GM21423 (cell line): ENCODE data around the gene ZBP1.

Experiments used
- ATAC-seq: cut with Tn5 transposase; IDR thresholded peaks from one replicate; pipeline ENCODE4 v1.9.1; 2021; ENCODE audit warnings: mild to moderate bottlenecking, moderate library complexity; ENCODE audit not compliant: unreplicated experiment

The ZBP1 gene

GRCh38 chr20:57576617-57577550 lies 43.3 kb downstream of the ZBP1 start:
- ATAC-seq: no peak

- ATAC-seq: no peak
These were observed 44.2 kb downstream of the ZBP1 start for GRCh38 chr20:57576002-57576401.

GRCh38 chr20:57574954-57575353 lies 45.3 kb downstream of the ZBP1 start:
- no peak for ATAC-seq

- no peak for ATAC-seq
These were observed 46.3 kb downstream of the ZBP1 start for GRCh38 chr20:57573894-57574293.

- no peak for ATAC-seq
These were observed 47.0 kb downstream of the ZBP1 start for GRCh38 chr20:57573242-57573641.

GRCh38 chr20:57571782-57572416 lies 48.3 kb downstream of the ZBP1 start:
- no peak for ATAC-seq

GRCh38 chr20:57570920-57571319 lies 49.3 kb downstream of the ZBP1 start:
- ATAC-seq: no peak

GRCh38 chr20:57570145-57570850 lies 49.9 kb downstream of the ZBP1 start:
- no peak for ATAC-seq

GRCh38 chr20:57568960-57569359 lies 51.3 kb downstream of the ZBP1 start:
- ATAC-seq: no peak

GRCh38 chr20:57568088-57568896 lies 51.9 kb downstream of the ZBP1 start:
- ATAC-seq: no peak

GRCh38 chr20:57567471-57568079 lies 52.7 kb downstream of the ZBP1 start:
- ATAC-seq: no peak

- no peak for ATAC-seq
These were observed 53.3 kb downstream of the ZBP1 start for GRCh38 chr20:57566803-57567459.

- no peak for ATAC-seq
These were observed 53.8 kb downstream of the ZBP1 start for GRCh38 chr20:57566399-57566798.

- ATAC-seq: no peak
These were observed 55.1 kb downstream of the ZBP1 start for GRCh38 chr20:57564951-57565642.

GRCh38 chr20:57564180-57564802 lies 55.9 kb downstream of the ZBP1 start:
- no peak for ATAC-seq

- no peak for ATAC-seq
These were observed 56.7 kb downstream of the ZBP1 start for GRCh38 chr20:57563522-57563921.

GRCh38 chr20:57562541-57563465 lies 57.4 kb downstream of the ZBP1 start:
- no peak for ATAC-seq
